GM23248 (cell line): Measurements from ENCODE around the gene SLC12A7. TPM values are rescaled to one million over a fixed set of nuclear protein-coding genes. Genes with fewer than 3 reads are reported as not detected.
A peak's percentile ranks its signal among the peaks of the same experiment; 100 is the strongest.

Experiments used
- DNase-seq: peaks from one replicate; pipeline ENCODE4 v3.0.0-alpha.2; 2015
- H2AFZ ChIP-seq: fragments of 200-600 bp; sonication (generic); 2 replicates; pipeline ENCODE4 v1.6.1; 2016; ENCODE audit warnings: antibody characterized with exemption
- H3F3A ChIP-seq: fragments of 200-600 bp; sonication (generic); 2 replicates; pipeline ENCODE4 v1.6.1; 2016; ENCODE audit warnings: mild to moderate bottlenecking, antibody characterized with exemption, mixed run types; ENCODE audit not compliant: insufficient read depth
- H3K27ac ChIP-seq: fragments of 200-600 bp; sonication (generic); 2 replicates; pipeline ENCODE4 v1.5.1; 2016; ENCODE audit warnings: mild to moderate bottlenecking
- H3K27me3 ChIP-seq: fragments of 200-600 bp; sonication (generic); replicated peaks from 2 replicates; pipeline ENCODE4 v1.6.1; 2016; ENCODE audit warnings: mild to moderate bottlenecking; ENCODE audit not compliant: insufficient read depth
- H3K36me3 ChIP-seq: fragments of 200-600 bp; sonication (generic); 2 replicates; pipeline ENCODE4 v1.6.1; 2016; ENCODE audit warnings: low read depth, mild to moderate bottlenecking
- H3K4me1 ChIP-seq: fragments of 200-600 bp; sonication (generic); 2 replicates; pipeline ENCODE4 v1.6.1; 2016; ENCODE audit warnings: mild to moderate bottlenecking; ENCODE audit not compliant: insufficient read depth
- H3K4me2 ChIP-seq: fragments of 200-600 bp; sonication (generic); one replicate; pipeline ENCODE4 v1.6.1; 2016; ENCODE audit warnings: mild to moderate bottlenecking; ENCODE audit not compliant: unreplicated experiment
- H3K4me3 ChIP-seq: fragments of 200-600 bp; sonication (generic); 2 replicates; pipeline ENCODE4 v1.5.1; 2016; ENCODE audit warnings: mild to moderate bottlenecking
- H3K79me2 ChIP-seq: fragments of 200-600 bp; sonication (generic); 2 replicates; pipeline ENCODE4 v1.6.1; 2016; ENCODE audit warnings: mild to moderate bottlenecking; ENCODE audit not compliant: insufficient read depth
- H3K9ac ChIP-seq: fragments of 200-600 bp; sonication (generic); 2 replicates; pipeline ENCODE4 v1.6.1; 2016; ENCODE audit warnings: mild to moderate bottlenecking
- H3K9me2 ChIP-seq: fragments of 200-600 bp; sonication (generic); 2 replicates; pipeline ENCODE4 v1.6.1; 2016; ENCODE audit warnings: mixed run types, mild to moderate bottlenecking, moderate library complexity; ENCODE audit not compliant: insufficient read depth
- H3K9me3 ChIP-seq: fragments of 200-600 bp; sonication (generic); one replicate; pipeline ENCODE4 v1.6.1; 2017; ENCODE audit warnings: low read depth
- H4K20me1 ChIP-seq: fragments of 200-600 bp; sonication (generic); 2 replicates; pipeline ENCODE4 v1.6.0; 2016; ENCODE audit not compliant: insufficient read depth
- EZH2 ChIP-seq: fragments of 200-600 bp; sonication (generic); IDR thresholded peaks from 2 replicates; pipeline ENCODE4 v1.6.1; 2018; ENCODE audit warnings: antibody characterized with exemption, mild to moderate bottlenecking; ENCODE audit not compliant: insufficient read depth, poor library complexity, severe bottlenecking
- EZH2phosphoT487 ChIP-seq: fragments of 200-600 bp; sonication (generic); IDR thresholded peaks from 2 replicates; pipeline ENCODE4 v1.6.1; 2018; ENCODE audit warnings: antibody characterized with exemption, moderate library complexity, mild to moderate bottlenecking, low read depth; ENCODE audit not compliant: insufficient read depth
- WGBS, 2 experiments: methylation state at CpG; one replicate each; pipeline ENCODE4 v1.1.6; 2015 to 2017; ENCODE audit warnings: low lambda C conversion rate in 2 of 2, low coverage in 1 of 2; ENCODE audit errors: missing lambda C conversion rate in 2 of 2; 5-methylcytosine and 5-hydroxymethylcytosine counted together
- in situ Hi-C: fragments of 300-500 bp; cut with MboI; formaldehyde crosslinking; loops from 2 replicates; pipeline ENCODE4 v1.15.0; 2020
- polyA plus RNA-seq: library from polyadenylated mRNA; unstranded; fragments of >200 nt; fragmentation: Nextera tagmentation; extraction: Ambion mirVana; gene quantifications from 2 replicates; pipeline ENCODE4 v1.2.1, GENCODE V29; 2016
- total RNA-seq: library from RNA; depleted of rRNA; stranded (reverse); fragments of >200 nt; shearing (Covaris generic); gene quantifications from 2 replicates; pipeline ENCODE4 v1.2.3, GENCODE V29; 2014

SLC12A7 gene
- total and polyA plus RNA-seq, 2 experiments from 2014 or later, result 0.75 to 1.9 TPM

DNA sequence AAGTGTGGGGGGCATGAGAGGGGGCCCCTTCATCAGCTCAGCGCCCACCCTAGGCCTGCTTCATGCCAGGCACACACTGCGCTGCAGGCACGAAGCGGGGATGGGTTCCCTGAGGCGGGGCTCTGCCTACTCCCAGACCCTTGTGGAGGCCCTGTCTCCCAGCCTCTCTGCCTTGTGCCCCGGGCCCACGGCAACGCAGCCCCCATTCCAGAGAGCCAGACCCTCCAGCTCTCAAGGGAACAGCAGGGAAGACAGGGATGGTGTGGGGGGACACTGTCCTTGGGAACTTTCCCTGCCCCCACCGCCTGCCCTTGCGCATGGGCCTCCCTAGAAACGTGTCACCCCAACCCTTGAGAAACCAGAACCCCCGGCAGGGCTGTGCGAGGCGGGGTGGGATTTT is 10.0 kb upstream of the SLC12A7 start:
- no peaks in the 10 kb centered on the region for H3K9me2 ChIP-seq
- DNase-seq, result no peak
- H3K79me2 ChIP-seq, result no peaks in the 10 kb centered on the region
- no peak overlapping the region for H3K4me2 ChIP-seq
- H3F3A ChIP-seq, result no peaks in the 10 kb centered on the region
- H4K20me1 ChIP-seq, result no peaks in the 10 kb centered on the region
- TF ChIP-seq EZH2 (no peak), EZH2phosphoT487 (no peak)
- in situ Hi-C loops, result no loop called here
- 76 to 77% methylated on average over 13 to 14 of the region's 14 CpGs for WGBS, 2 experiments
- no peaks in the 10 kb centered on the region for H3K9me3 ChIP-seq
- H2AFZ ChIP-seq, result no peak overlapping the region
- no peak overlapping the region for H3K9ac ChIP-seq
- H3K4me3 ChIP-seq, result no peak overlapping the region
- H3K4me1 ChIP-seq, result no peaks in the 10 kb centered on the region
- no peaks in the 10 kb centered on the region for H3K36me3 ChIP-seq
- no peak overlapping the region for H3K27ac ChIP-seq
- peaks cover 17% of the 10 kb centered on the region for H3K27me3 ChIP-seq

DNA sequence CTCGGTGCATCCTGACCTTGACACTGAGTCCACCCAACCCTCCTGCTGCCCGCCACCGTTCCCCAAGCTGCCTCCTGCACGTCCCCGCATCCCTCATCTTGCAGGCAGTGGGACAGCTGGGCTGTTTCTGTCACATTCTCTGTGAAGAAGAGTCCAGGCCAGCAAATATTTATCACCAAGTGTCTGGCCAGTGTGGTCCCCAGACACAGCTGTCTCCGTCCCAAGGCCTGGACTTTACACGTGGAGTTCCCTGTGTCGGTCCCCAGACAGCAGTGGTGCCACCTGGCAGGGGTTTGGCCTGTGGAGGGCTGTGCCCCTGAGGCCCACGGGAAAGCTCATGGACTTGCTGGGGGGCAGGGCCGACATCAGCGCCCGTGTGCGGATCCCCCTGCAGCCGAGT is 9.2 kb upstream of the SLC12A7 start:
- in situ Hi-C loops, result no loop called here
- Histone ChIP-seq H3K9me3 (no peaks in the 10 kb centered on the region), H3K27me3 (peaks cover 17% of the 10 kb centered on the region), H3K9ac (no peak overlapping the region), H3K4me1 (no peaks in the 10 kb centered on the region), H3K36me3 (no peaks in the 10 kb centered on the region), H3K9me2 (no peaks in the 10 kb centered on the region), H3F3A (no peaks in the 10 kb centered on the region), H4K20me1 (no peaks in the 10 kb centered on the region), H3K4me2 (no peak overlapping the region), H3K79me2 (no peaks in the 10 kb centered on the region), H3K4me3 (no peak overlapping the region), H2AFZ (no peak overlapping the region), H3K27ac (no peak overlapping the region)
- WGBS, 2 experiments, result 75 to 78% methylated on average over 14 of the region's 14 CpGs
- DNase-seq, result no peak
- TF ChIP-seq EZH2phosphoT487 (no peak), EZH2 (no peak)

DNA sequence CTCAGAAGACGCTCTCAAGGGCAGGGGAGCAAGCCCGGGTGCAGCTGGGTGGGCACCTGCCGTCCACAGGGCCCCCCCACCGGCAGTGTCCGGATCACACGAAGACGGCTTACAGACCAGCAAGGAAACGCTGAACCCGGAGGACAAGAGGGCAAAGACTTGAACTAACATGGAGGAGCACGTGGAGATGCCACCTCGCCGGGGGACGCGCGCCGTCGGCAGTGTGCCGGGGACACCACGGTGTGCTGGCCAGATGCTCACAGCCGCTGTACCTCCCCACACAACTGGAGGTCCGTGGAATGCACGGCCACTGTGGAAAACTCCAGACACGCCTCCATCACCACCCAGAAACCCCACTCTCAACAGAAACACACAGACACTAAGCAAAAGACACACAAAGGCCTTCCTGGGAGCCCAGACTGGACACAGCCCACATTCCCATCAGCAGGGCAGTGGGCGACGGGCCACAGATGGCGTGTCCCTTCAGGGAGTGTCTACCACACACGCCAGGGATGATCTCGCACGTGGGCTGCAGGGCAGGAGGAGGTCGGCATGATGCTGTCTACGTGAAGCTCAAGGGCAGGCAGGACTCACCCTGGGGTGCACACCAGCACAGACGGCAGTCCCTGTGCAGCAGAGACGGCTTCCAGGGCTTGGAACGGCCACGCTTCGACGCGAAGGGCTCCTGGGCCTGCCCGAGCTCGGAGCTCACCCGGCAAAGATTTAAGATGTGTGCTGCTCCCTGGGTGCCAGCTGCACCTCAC is 8.6 kb upstream of the SLC12A7 start:
- H3K4me3 ChIP-seq, result no peak overlapping the region

DNA sequence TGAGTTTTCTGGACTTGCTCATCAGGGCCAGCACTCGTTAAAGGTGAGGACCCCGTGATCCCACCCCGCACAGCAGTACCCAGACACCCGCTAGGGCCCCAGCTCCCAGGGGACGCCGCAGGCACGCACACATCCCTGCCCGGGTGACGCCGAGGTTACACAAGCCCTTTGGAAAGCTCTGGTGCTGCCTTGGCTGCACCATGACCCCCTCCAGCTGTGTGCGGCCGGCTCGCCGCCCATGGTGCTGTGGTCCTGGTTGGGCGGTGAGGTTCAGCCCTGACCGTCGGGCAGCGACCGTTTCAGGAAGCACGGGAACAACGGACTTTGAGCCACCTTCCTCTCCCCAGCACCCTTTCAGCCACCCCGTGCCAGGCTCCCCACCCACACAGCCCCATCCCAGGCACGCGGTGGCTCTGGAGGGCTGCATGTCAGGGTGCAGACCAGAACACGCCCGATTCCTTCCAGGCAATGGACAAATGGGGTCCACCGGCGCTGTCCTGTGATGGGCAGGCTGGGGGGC is 7.5 kb upstream of the SLC12A7 start:
- TF ChIP-seq EZH2 (no peak), EZH2phosphoT487 (no peak)
- no peak overlapping the region for H3K4me2 ChIP-seq
- H3K9ac ChIP-seq, result no peak overlapping the region
- H3K4me1 ChIP-seq, result no peaks in the 10 kb centered on the region
- DNase-seq, result no peak
- no peaks in the 10 kb centered on the region for H3K79me2 ChIP-seq
- no peaks in the 10 kb centered on the region for H3F3A ChIP-seq
- no peaks in the 10 kb centered on the region for H3K9me2 ChIP-seq
- peaks cover 10% of the 10 kb centered on the region; the same call in 1 of the 2 replicates for H3K27me3 ChIP-seq
- H2AFZ ChIP-seq, result no peak overlapping the region
- H4K20me1 ChIP-seq, result no peaks in the 10 kb centered on the region
- no peaks in the 10 kb centered on the region for H3K36me3 ChIP-seq
- H3K9me3 ChIP-seq, result no peaks in the 10 kb centered on the region
- no peak overlapping the region for H3K4me3 ChIP-seq
- in situ Hi-C loops, result no loop called here
- WGBS, 2 experiments, result 85 to 89% methylated on average over 10 to 28 of the region's 28 CpGs
- no peak overlapping the region for H3K27ac ChIP-seq

More for the DNA sequence above, 8.6 kb upstream of the SLC12A7 start:
- Histone ChIP-seq H3K9me2 (no peaks in the 10 kb centered on the region), H3K4me2 (no peak overlapping the region), H3K9me3 (no peaks in the 10 kb centered on the region), H3K36me3 (no peaks in the 10 kb centered on the region), H3K9ac (no peak overlapping the region), H3F3A (no peaks in the 10 kb centered on the region), H4K20me1 (no peaks in the 10 kb centered on the region), H3K4me1 (no peaks in the 10 kb centered on the region), H3K27me3 (peaks cover 17% of the 10 kb centered on the region), H2AFZ (no peak overlapping the region), H3K79me2 (no peaks in the 10 kb centered on the region), H3K27ac (no peak overlapping the region)
- DNase-seq, result peak; percentile 24
- no peak for TF ChIP-seq EZH2
- no peak for TF ChIP-seq EZH2phosphoT487
- in situ Hi-C loops, result no loop called here
- WGBS, 2 experiments, result 51 to 63% methylated on average over 30 to 41 of the region's 41 CpGs
